ENCODE data around the gene SERGEF.

GRCh38 chr11:17782145-17782544 lies 230.7 kb downstream of the SERGEF start:
- TF ChIP-seq, protein P1, sequence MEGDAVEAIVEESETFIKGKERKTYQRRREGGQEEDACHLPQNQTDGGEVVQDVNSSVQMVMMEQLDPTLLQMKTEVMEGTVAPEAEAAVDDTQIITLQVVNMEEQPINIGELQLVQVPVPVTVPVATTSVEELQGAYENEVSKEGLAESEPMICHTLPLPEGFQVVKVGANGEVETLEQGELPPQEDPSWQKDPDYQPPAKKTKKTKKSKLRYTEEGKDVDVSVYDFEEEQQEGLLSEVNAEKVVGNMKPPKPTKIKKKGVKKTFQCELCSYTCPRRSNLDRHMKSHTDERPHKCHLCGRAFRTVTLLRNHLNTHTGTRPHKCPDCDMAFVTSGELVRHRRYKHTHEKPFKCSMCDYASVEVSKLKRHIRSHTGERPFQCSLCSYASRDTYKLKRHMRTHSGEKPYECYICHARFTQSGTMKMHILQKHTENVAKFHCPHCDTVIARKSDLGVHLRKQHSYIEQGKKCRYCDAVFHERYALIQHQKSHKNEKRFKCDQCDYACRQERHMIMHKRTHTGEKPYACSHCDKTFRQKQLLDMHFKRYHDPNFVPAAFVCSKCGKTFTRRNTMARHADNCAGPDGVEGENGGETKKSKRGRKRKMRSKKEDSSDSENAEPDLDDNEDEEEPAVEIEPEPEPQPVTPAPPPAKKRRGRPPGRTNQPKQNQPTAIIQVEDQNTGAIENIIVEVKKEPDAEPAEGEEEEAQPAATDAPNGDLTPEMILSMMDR (IDR thresholded peaks at IDR 0.05; ENCODE audit: low read length), result no peak
- no peak for TF ChIP-seq EZH2phosphoT487 (IDR thresholded peaks at IDR 0.05; ENCODE audit: low read length)
- no peak for TF ChIP-seq EZH2 (optimal IDR thresholded peaks at IDR 0.05; ENCODE audit: low read depth, low read length)
